NCI-H2196 (cell line): ENCODE data around the gene CHD2.
"Not testable (repeated sequence)": the region's sequence is repeated elsewhere in the genome, so short reads cannot be mapped to it uniquely, and the experiment has no call there.

Source experiments
- DNase-seq: peaks from one replicate; lab custom pipeline; 2025; ENCODE audit not compliant: unreplicated experiment; lab: John Stamatoyannopoulos, UW

The CHD2 gene

DNA sequence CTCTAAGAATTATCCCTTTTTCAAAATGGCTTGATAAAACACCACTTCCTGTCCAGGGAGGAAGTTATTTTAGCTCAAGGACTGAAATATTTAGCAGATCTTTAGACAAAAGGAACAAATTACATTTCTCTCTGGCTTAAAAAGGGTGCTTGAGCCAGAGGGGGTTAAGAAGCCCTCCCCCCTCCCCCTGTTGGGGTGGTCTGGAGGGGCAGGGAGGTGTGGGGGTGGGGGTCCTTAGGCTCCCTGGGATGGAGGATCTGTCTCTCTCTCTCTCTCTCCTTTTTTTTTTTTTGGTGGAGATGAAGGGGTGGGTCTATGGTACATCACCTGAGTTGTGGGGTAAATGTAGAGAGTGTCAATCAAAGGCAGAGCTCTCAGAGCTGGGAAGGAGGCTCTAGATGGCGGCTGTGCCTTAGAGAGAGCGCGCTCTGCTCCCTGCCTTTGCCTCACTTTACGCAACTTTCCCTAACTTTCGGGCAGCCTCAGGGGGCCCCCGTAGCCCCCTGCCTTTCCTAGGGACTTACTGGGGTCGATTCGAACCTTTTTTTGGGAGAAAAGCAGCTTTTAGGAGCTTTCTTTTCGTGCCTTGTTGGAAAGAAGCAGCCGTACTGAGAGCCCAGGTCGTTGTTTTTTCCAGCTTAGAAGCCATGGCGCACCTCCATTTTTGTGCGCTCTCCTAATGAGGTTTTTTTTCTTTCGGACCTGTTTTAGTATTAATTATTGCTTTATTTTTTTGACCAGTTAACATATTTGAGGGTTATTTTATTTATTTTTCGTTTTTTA, at the start of gene CHD2:
Gene CHD2, plus strand, starts transcription at position 377 of the 783 bp plus-strand sequence. CDS start 914 bp downstream, outside the sequence.
- DNase-seq: peak; percentile 51

GRCh38 chr15:92853222-92853621, 46.9 kb upstream of the CHD2 start:
- no peak for DNase-seq

DNA sequence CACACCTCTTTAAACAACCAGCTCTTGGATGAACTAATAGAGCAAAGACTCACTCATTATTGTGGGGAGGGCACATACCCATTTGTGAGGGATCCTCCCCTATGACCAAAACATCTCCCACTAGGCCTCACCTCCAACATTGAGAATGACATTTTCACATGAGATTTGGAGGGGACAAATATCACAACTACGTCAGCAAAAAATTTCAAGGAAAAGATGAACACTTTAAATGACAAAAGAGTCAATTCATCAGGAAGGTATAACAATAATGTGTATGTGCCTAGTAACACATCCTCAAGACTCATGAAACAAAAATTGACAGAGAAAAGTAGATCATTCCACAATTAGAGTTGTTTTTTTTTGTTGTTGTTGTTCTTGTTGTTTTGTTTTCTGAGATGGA, 38.4 kb upstream of the CHD2 start:
- DNase-seq: no peak

DNA sequence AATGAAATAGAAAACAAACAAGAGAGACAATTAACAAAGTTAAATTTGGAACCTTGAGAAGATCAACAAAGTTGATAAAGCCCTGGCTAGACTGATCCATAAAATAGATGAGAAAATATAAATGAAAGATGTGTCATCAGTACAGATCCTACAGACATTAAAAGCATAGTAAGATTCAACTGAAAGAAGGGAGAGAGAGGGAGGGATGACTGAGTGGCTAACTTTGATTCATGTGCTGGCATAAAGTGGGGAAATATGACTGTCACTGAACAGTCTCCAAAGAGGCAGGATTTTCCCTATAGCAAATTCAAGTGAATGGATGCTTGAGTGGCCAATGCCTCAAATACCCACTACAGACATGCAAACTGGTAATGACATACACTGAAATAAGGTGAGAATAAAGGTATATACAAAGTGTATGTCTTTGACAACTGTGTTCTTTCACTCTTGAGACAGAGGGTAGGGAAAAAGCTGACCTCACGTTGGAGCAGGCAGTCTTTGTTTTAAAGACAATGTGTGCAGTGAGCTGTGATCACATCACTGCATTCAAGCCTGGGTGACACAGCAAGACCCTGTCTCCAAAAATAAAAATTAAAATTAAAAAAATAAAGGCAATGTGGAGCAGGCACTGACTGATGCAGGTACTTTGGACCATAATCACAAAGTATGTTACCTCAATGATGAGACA, 35.9 kb upstream of the CHD2 start:
- no peak for DNase-seq

DNA sequence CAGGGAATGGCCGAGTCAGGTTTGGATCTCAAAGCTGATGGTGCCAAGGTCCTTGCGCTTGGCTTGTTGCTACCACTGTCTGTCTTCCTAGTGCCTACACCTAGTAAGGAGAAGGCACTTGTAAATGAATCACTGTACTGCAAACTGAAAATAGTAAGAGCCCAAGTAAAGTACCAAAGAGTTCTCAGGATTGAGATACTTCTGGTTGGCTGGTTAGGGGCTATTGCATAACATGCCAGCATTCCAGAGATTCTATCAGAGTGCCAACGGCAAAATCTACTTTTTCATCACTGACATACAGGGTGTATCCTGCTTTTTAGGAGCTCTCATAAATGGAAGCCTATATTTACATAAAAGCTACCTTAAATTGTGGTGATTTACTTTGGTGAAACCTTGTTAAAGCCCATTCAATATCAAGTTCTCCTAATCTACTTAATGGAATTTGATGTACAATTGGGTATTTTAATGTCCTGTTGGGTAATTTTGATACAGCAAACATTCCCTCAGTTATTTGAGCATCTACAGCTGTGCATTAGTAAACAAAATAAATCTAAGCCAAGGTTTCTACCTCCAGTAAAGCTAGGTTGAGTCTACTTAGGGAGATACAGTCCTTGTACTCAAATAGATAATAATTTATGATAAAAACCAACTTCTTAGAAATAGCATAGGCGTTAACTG, 30.7 kb upstream of the CHD2 start:
- DNase-seq: no peak

GRCh38 chr15:92870010-92870591, 30.0 kb upstream of the CHD2 start:
- DNase-seq: no peak

GRCh38 chr15:92872967-92873366, 27.2 kb upstream of the CHD2 start:
- DNase-seq: not testable (repeated sequence)

DNA sequence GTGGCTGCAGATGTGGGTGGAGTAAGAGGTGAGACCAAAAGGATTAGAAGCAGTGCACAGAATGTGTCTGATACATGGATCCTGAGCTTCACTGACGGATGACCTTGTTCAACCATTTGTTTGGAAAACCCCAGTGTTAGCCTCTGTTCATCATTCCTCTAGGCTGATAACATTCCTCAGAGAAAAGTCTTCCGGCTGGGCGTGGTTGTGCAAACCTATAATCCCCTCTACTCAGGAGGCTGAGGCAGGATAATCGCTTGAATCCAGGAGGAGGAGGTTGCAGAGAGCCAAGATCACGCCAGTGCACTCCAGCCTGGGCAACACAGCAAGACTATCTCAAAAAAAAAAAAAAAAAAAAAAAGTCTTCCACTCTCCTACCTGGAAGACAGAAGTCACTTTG, 23.1 kb upstream of the CHD2 start:
- DNase-seq: no peak

DNA sequence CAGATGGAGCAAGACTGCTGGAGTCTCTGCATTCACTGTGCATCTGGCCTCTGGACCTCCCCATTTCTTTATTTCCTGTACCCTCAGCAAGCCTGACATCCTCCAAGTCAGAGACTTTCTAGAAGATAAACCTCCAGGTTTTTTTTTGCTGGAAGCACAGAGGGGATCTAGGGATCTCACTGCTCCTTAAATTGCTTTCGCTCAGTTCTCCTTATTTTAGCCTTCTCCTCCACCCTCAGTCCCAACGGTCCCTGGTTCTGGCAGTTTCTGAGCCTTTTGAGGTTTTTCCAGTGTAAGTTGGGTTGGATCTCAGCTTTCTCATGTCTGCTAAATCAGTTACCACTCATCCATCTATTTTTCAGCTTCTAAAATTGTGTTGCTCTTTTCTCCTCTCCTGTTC, 22.7 kb upstream of the CHD2 start:
- no peak for DNase-seq

DNA sequence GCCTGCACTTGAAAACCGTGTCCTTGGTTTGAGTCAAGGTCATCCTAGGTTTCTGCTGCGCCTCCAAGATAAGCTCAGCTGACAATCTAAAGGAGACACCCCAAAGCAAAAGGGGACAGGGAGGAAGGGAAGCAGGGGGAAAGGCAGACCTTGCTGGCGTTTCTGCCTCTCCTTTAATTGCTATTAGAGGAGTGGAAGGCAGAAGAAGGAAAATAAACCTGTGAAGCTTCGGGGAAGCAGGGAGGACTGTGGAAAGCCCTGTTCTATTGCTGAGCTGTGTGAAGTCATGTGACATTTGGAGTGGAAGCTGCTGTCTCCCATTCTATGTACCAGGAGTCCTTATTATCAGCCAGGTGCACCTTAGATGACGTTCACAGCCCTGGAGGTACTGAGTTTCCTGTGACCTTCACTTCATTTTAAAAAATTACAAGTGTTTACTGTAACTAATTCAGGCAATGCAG, 21.5 kb upstream of the CHD2 start:
- no peak for DNase-seq

DNA sequence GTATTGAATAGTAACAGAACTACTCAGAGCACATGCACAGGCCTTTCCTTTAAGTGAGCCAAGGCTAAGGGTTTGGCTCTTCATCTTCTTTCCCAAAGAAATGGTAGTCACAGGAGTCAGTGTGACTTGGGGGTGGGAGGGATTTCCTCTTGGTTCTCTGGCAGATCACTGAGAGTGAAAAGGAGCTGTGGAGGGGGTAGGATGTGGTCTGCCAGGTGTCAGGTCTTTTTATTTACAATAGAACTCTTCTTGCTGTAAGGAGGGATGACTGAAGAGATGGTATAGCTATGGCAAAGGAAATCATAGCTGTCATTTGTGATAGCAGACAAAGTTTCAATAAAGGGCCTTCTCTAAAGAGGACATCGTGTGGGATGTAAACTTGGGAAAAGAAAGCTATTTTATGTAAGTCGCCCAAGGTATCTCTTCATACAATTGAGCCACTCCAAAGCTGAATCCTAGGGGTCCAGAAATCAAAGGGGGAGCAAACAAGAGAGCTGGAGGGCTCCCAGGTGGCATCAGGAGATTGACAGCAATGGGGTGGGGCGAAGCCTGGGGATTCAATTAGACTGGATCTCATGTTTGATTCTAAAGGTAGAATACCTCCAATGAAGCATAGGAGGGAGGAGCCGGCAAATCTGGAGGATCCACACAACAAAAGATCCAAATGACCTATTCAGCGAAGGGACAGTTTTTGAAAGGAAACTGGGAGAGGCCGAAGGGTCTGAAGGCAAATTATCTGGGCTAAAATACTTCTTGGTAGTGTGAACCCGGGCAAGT, 20.0 kb upstream of the CHD2 start:
- no peak for DNase-seq

- DNase-seq: no peak
Observed at GRCh38 chr15:92880796-92881195, 19.3 kb upstream of the CHD2 start.

DNA sequence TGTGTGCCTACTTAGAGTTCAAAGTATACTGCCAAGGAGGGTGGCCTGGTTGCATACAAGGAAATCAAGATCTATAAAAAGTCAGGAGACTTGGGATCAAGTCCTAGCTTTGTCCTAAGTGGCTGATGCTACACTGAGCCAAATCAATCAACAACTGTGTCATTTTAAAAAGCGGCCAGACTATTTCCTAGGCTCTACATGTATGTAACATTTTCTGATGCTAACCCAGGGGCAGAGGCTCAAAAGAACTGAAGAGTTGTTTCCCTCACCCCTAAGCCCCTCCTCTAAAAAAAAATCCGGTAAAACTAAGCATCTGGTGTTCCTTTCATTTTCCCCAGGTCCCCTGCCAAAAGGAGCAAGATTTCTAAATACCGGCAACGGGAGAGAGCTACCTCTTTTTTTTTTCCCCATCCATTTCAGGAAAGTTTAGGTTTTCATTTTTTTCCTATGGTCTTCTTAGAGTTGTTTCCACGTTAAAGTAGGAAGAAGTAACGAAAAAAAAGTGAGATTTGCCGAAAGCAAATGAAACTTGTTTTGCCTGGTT, 18.8 kb upstream of the CHD2 start:
- DNase-seq: no peak

DNA sequence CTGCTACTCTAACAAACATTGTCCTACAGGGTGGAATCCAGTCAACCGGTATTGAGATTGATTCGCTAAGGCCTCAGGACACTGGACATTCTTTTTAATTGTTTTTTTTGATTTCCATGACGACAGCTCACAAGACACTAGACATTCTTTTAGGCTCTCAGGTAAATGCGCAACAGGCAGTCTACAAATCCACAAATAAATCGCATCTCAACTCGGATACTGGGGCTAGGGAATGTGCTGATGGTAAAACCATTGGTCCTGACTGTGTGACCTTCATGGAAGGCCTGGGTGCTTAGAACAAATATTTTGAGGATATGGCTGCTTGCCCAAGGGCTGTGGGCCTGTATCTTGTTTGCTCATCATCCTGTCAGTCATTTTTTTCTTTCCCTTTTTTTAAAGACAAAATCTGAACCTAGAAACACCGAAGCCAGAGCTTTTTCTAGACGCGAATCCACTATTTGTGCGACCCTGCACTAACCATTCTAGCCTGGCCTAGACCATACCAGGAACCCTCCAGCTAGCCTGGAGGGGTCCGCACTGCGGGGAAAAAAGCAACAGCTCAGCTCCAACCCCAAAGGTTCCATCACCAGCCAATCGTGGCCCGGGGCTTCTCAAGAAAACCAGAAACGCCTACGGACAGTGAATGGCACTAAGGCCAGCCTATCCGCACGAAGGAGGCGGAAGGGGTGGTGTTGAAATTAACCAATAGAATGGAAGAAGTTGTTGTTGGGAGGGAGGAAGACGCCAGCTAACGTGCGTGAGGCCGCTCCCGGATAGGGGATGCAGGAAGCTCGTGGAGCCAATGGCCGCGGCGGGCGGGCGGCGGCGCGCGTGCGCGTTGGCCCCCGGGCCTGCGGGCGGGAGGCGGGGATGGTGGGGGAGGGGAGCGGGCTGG, 18.1 kb upstream of the CHD2 start:
- peak; percentile 92 for DNase-seq

- DNase-seq: no peak
Observed at GRCh38 chr15:92882697-92883162, 17.4 kb upstream of the CHD2 start.

- DNase-seq: no peak
Observed at GRCh38 chr15:92883163-92883875, 16.8 kb upstream of the CHD2 start.

- no peak for DNase-seq
Observed at GRCh38 chr15:92883876-92884435, 16.2 kb upstream of the CHD2 start.

- no peak for DNase-seq
Observed at GRCh38 chr15:92884436-92885223, 15.5 kb upstream of the CHD2 start.
